Parathyroid adenoma (tissue), 2 donors: Measurements from ENCODE around the gene ACTN1.

Experiments used
- H2AFZ ChIP-seq: fragments of 300-600 bp; sonication (generic); one replicate; pipeline ENCODE4 v1.7.0; 2017; ENCODE audit warnings: antibody characterized with exemption, mild to moderate bottlenecking
- H3K27ac ChIP-seq: fragments of 300-600 bp; sonication (generic); one replicate; pipeline ENCODE4 v1.7.0; 2017
- H3K27me3 ChIP-seq: fragments of 300-600 bp; sonication (generic); one replicate; pipeline ENCODE4 v1.7.0; 2017; ENCODE audit warnings: low read length; ENCODE audit not compliant: control insufficient read depth, insufficient read depth
- H3K36me3 ChIP-seq: fragments of 300-600 bp; sonication (generic); one replicate; pipeline ENCODE4 v1.7.0; 2017; ENCODE audit warnings: low read length; ENCODE audit not compliant: control insufficient read depth, insufficient read depth
- H3K4me1 ChIP-seq: fragments of 300-600 bp; sonication (generic); one replicate; pipeline ENCODE4 v1.7.0; 2017; ENCODE audit warnings: control low read depth
- H3K4me2 ChIP-seq: fragments of 300-600 bp; sonication (generic); one replicate; pipeline ENCODE4 v1.7.0; 2017; ENCODE audit warnings: low read length
- H3K4me3 ChIP-seq: fragments of 300-600 bp; sonication (generic); one replicate; pipeline ENCODE4 v1.7.0; 2017; ENCODE audit warnings: low read depth, low read length
- H3K79me2 ChIP-seq: fragments of 300-600 bp; sonication (generic); one replicate; pipeline ENCODE4 v1.7.0; 2017; ENCODE audit warnings: control low read depth
- H3K9ac ChIP-seq: fragments of 300-600 bp; sonication (generic); one replicate; pipeline ENCODE4 v1.7.0; 2017; ENCODE audit warnings: mild to moderate bottlenecking
- H3K9me3 ChIP-seq: fragments of 300-600 bp; sonication (generic); one replicate; pipeline ENCODE4 v1.7.0; 2017; ENCODE audit warnings: low read length; ENCODE audit not compliant: control insufficient read depth
- TF ChIP-seq, protein P1 (sequence below): fragments of 300-600 bp; sonication (generic); IDR thresholded peaks from one replicate; pipeline ENCODE4 v1.7.0; 2017; ENCODE audit warnings: antibody characterized with exemption, mild to moderate bottlenecking
- donor health status: primary hyperparathyroidism.

The ACTN1 gene

DNA sequence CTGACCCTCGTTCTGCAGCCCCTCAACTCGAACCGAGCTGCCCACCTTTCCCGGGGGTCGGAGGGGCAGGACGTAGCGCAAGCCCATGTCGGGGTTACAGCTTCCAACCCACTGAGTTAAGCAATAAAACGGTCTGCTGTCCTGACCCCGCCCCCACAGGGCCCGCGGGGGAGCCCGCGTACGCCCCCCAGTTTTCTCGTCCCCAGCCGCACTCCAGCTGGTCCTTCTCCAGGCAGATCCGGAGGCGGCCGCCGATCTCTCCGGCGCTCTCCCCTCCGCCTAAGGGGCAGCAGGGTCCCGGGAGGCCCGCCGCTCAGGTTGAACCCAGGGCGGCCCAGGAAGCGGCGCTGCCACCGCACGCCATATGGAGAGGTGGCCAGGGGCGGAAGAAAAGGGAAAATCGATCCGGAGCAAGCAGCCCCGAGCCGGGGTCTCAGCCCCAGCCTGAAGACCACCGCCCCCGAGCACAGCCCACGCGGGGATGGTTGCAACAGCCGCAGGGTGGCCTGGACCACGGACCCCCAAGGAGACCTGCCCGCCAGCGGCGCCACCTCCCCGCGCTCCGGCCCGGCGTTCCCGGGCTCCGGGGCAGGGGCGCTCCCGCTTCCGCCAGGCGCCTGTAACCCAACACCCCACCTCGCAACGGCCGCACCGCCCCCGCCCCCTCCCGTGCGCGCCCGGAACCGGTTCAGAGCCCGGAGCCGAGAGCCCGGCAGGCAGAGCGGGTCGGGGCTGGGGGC lies 760 bp downstream of the ACTN1 start:
- peak overlapping the region; percentile 50 for H3K9ac ChIP-seq
- peak overlapping the region; percentile 95 for H3K4me2 ChIP-seq
- H3K9me3 ChIP-seq: no peaks in the 10 kb centered on the region
- no peaks in the 10 kb centered on the region for H3K36me3 ChIP-seq
- TF ChIP-seq, protein P1, sequence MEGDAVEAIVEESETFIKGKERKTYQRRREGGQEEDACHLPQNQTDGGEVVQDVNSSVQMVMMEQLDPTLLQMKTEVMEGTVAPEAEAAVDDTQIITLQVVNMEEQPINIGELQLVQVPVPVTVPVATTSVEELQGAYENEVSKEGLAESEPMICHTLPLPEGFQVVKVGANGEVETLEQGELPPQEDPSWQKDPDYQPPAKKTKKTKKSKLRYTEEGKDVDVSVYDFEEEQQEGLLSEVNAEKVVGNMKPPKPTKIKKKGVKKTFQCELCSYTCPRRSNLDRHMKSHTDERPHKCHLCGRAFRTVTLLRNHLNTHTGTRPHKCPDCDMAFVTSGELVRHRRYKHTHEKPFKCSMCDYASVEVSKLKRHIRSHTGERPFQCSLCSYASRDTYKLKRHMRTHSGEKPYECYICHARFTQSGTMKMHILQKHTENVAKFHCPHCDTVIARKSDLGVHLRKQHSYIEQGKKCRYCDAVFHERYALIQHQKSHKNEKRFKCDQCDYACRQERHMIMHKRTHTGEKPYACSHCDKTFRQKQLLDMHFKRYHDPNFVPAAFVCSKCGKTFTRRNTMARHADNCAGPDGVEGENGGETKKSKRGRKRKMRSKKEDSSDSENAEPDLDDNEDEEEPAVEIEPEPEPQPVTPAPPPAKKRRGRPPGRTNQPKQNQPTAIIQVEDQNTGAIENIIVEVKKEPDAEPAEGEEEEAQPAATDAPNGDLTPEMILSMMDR: no peak
- H3K4me3 ChIP-seq: peak overlapping the region; percentile 71
- no peaks in the 10 kb centered on the region for H3K79me2 ChIP-seq
- no peaks in the 10 kb centered on the region for H3K27me3 ChIP-seq
- peak overlapping the region; percentile 79 for H2AFZ ChIP-seq
- H3K27ac ChIP-seq: peak overlapping the region; percentile 30
- no peaks in the 10 kb centered on the region for H3K4me1 ChIP-seq

DNA sequence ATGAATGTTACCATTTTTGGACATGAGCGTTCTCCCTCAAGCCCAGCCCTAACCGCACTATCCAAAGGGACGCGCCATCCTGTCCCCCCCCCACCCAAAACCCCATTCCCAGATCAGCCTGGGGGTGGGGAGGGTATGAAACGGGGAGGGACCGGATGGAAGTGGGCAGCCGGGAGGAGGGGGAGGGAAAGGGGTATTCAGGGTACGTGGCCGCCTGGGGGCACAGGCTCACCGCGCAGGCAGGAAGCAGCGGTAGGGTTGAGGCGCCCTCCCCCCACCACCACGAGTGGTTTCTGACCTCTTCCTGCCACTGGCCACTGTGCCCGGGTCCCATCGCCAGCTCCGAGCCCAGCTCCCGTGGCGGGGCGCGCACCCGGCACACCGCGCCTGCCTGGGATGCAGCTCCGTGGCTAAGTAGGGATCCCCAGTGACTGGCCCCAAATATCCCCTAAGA lies 1.4 kb downstream of the ACTN1 start:
- H3K27me3 ChIP-seq: no peaks in the 10 kb centered on the region
- H2AFZ ChIP-seq: peak overlapping the region; percentile 79
- peak overlapping the region; percentile 95 for H3K4me2 ChIP-seq
- no peaks in the 10 kb centered on the region for H3K36me3 ChIP-seq
- H3K79me2 ChIP-seq: no peaks in the 10 kb centered on the region
- H3K9ac ChIP-seq: peak overlapping the region; percentile 50
- TF ChIP-seq, protein P1: no peak
- peak overlapping the region; percentile 71 for H3K4me3 ChIP-seq
- no peaks in the 10 kb centered on the region for H3K4me1 ChIP-seq
- H3K9me3 ChIP-seq: no peaks in the 10 kb centered on the region
- H3K27ac ChIP-seq: no peak overlapping the region

DNA sequence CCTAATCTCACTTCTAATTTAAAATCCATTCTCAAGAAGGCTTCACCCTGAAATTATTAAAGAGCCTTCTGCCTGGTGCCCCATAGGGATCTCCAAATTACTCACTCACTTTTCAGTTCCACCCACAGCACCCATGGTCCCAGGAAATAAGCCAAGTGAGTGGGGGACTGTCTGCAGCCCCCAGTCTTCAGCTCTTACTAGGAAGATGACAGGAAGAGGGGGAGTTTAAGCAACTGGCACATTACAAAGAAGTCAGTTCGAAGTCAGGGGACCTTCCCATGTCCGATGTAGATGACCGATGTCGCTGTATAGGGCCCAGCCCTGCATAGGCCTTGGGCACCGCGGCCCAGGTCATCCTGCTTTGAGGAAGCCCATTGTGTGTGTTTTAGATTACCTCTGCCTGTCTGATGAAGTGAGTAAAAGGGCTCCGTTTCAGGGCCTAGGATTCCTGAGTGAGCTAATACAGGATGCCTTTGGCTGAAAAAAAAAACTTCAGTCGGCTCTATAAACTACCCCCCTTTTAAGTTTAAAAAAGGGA lies 1.9 kb downstream of the ACTN1 start:
- Histone ChIP-seq H3K27ac (no peak overlapping the region), H3K4me3 (no peak overlapping the region), H2AFZ (no peak overlapping the region), H3K4me1 (no peaks in the 10 kb centered on the region), H3K9ac (no peak overlapping the region), H3K36me3 (no peaks in the 10 kb centered on the region), H3K27me3 (no peaks in the 10 kb centered on the region), H3K79me2 (no peaks in the 10 kb centered on the region), H3K9me3 (no peaks in the 10 kb centered on the region), H3K4me2 (peak overlapping the region; percentile 22)
- TF ChIP-seq, protein P1: no peak

DNA sequence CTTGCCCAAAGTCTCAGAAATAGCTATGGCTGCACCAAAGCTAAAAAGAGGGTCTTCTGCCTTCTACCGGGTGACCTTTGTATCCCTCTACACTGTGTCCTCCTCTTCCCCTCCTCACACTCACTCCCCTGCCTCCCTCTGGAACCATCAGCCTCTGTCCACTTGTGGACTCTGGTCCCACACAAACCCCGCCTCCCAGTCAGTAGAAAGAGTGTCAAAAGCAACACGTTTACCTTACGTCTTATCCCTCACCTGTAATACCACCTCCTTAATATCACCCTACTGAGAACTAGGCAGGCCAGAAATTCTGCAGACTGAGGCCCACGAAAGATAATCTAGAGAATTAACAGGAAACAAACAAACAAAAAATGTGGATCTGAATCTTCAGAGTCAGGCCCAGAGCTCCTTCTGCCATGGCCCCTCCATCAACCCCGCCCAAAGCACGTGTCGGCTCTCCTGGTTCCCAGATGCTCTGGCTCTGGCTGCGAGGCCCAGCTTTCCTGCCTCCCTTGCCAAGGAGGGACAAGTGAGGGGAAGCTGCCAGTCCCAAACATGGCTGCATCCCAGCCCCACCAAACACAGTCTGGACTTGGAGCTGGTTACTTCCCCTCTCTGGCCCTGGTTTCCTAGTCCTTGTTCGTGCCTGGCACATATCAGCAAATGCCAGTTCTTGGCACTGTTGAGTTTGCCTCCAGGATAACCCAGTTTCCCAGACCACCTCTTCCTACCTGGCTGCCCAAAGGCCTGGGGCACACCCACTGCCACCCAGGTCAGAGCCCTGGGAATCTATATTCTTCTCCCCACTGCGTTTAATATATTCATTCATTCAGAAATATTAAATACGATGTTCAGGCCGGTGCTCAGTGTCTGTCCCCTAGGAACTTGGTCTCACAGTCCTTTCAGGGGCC lies 2.7 kb downstream of the ACTN1 start:
- H3K9ac ChIP-seq: no peak overlapping the region
- no peaks in the 10 kb centered on the region for H3K4me1 ChIP-seq
- no peak overlapping the region for H3K4me2 ChIP-seq
- H2AFZ ChIP-seq: no peak overlapping the region
- H3K27me3 ChIP-seq: no peaks in the 10 kb centered on the region
- H3K4me3 ChIP-seq: no peak overlapping the region
- H3K9me3 ChIP-seq: no peaks in the 10 kb centered on the region
- TF ChIP-seq, protein P1: no peak
- H3K79me2 ChIP-seq: no peaks in the 10 kb centered on the region
- H3K36me3 ChIP-seq: no peaks in the 10 kb centered on the region
- no peak overlapping the region for H3K27ac ChIP-seq
